ENCODE results near the gene FRMPD1. TPM values are rescaled to one million over a fixed set of nuclear protein-coding genes. Genes with fewer than 3 reads are reported as not detected.

FRMPD1 gene
- total and polyA plus RNA-seq, 12 donors: 0.07 to 0.78 (median 0.18) TPM; not detected in 4

GRCh38 chr9:37676411-37676830, 25.7 kb downstream of the FRMPD1 start:
- WGBS, 4 donors: 56 to 85% (median 71%) methylated on average over 11 of the region's 11 CpGs
- no peaks in the 10 kb centered on the region for H3K9me3 ChIP-seq (replicated peaks in 1 of 3)
- no peak overlapping the region for H3K4me3 ChIP-seq
- H3K27me3 ChIP-seq: peaks cover 4% of the 10 kb centered on the region
- no peak overlapping the region for H3K27ac ChIP-seq
- no peaks in the 10 kb centered on the region for H3K36me3 ChIP-seq (replicated peaks in 1 of 2)
- intact Hi-C loops (cut with DNase I): no loop called here
- no peak for DNase-seq
- no peak for TF ChIP-seq POLR2A (IDR thresholded peaks at IDR 0.05)
- TF ChIP-seq, protein P1, sequence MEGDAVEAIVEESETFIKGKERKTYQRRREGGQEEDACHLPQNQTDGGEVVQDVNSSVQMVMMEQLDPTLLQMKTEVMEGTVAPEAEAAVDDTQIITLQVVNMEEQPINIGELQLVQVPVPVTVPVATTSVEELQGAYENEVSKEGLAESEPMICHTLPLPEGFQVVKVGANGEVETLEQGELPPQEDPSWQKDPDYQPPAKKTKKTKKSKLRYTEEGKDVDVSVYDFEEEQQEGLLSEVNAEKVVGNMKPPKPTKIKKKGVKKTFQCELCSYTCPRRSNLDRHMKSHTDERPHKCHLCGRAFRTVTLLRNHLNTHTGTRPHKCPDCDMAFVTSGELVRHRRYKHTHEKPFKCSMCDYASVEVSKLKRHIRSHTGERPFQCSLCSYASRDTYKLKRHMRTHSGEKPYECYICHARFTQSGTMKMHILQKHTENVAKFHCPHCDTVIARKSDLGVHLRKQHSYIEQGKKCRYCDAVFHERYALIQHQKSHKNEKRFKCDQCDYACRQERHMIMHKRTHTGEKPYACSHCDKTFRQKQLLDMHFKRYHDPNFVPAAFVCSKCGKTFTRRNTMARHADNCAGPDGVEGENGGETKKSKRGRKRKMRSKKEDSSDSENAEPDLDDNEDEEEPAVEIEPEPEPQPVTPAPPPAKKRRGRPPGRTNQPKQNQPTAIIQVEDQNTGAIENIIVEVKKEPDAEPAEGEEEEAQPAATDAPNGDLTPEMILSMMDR (IDR thresholded peaks at IDR 0.05): no peak
- no peaks in the 10 kb centered on the region for H3K4me1 ChIP-seq (replicated peaks in 1 of 2)

- intact Hi-C loops (cut with DNase I): no loop called here
Observed at GRCh38 chr9:37677435-37677834, 26.7 kb downstream of the FRMPD1 start.

DNA sequence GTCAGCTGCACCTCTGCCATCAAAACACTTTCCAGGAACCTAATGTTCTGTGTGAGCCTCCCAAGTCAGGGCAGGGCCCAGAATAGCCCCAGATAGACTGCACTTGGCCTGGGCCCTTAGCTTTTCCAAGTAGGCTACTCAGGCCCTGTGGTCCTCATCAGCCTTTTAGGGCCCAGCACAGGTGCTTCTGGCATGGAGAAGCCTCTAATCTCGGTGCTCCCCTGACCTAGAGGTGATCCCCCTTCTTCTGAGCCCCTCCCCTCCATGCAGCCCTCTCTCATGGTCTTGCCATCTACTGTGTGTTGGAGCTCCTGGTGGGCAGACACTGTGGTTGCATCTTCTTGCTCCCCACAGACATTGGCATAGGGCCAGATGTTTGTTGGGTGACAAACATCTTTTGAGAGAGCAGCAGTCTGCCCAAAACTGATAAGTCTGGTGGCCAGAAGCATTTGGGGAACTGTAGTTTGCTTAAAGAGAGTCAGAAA, 28.1 kb downstream of the FRMPD1 start:
- 87 to 100% (median 89%) methylated on average over 1 of the region's 1 CpG; no CpG with 5 or more reads in 1 of the 4 donors for WGBS, 4 donors
- Histone ChIP-seq H3K27ac (no peak overlapping the region), H3K4me1 (replicated peaks in 1 of 2) (no peaks in the 10 kb centered on the region), H3K9me3 (replicated peaks in 1 of 3) (no peaks in the 10 kb centered on the region), H3K27me3 (peaks cover 4% of the 10 kb centered on the region), H3K36me3 (replicated peaks in 1 of 2) (no peaks in the 10 kb centered on the region), H3K4me3 (no peak overlapping the region)
- intact Hi-C loops (cut with DNase I): no loop called here
- DNase-seq: no peak
- no peak for TF ChIP-seq POLR2A (IDR thresholded peaks at IDR 0.05)
- TF ChIP-seq, protein P1 (IDR thresholded peaks at IDR 0.05): no peak

More at GRCh38 chr9:37677435-37677834, 26.7 kb downstream of the FRMPD1 start:
- peaks cover 4% of the 10 kb centered on the region for H3K27me3 ChIP-seq
- no peak for TF ChIP-seq POLR2A (IDR thresholded peaks at IDR 0.05)
- TF ChIP-seq, protein P1 (IDR thresholded peaks at IDR 0.05): no peak
- no peaks in the 10 kb centered on the region for H3K9me3 ChIP-seq (replicated peaks in 1 of 3)
- no peak overlapping the region for H3K4me3 ChIP-seq
- 42 to 59% (median 56%) methylated on average over 2 of the region's 2 CpGs for WGBS, 4 donors
- DNase-seq: no peak
- H3K4me1 ChIP-seq (replicated peaks in 1 of 2): no peaks in the 10 kb centered on the region
- no peaks in the 10 kb centered on the region for H3K36me3 ChIP-seq (replicated peaks in 1 of 2)
- no peak overlapping the region for H3K27ac ChIP-seq

- no peak for DNase-seq
- no peak for TF ChIP-seq POLR2A (IDR thresholded peaks at IDR 0.05)
- TF ChIP-seq, protein P1 (IDR thresholded peaks at IDR 0.05): no peak
- Histone ChIP-seq H3K4me3 (no peak overlapping the region), H3K36me3 (replicated peaks in 1 of 2) (no peaks in the 10 kb centered on the region), H3K27me3 (peaks cover 4% of the 10 kb centered on the region), H3K9me3 (replicated peaks in 1 of 3) (no peaks in the 10 kb centered on the region), H3K4me1 (replicated peaks in 1 of 2) (no peaks in the 10 kb centered on the region), H3K27ac (no peak overlapping the region)
- intact Hi-C loops (cut with DNase I): no loop called here
- WGBS, 4 donors: 62 to 80% (median 76%) methylated on average over 8 of the region's 8 CpGs
Observed at GRCh38 chr9:37679649-37680402, 29.1 kb downstream of the FRMPD1 start.

Measured in adrenal gland (tissue), 12 donors.